Erythroblast (primary cell): ENCODE measurements around the gene MRPL14.
A peak's percentile ranks its signal among the peaks of the same experiment; 100 is the strongest.
"Not testable (repeated sequence)": the region's sequence is repeated elsewhere in the genome, so short reads cannot be mapped to it uniquely, and the experiment has no call there.

Experiments used
- DNase-seq, 2 experiments: peaks; one replicate each; lab custom pipeline; 2025; lab: John Stamatoyannopoulos, UW
- GATA1 ChIP-seq: IDR thresholded peaks from 2 replicates; pipeline ENCODE4 v1.6.1; 2011; ENCODE audit warnings: low read depth, mild to moderate bottlenecking, control low read depth, low read length, moderate library complexity
- POLR2A ChIP-seq: IDR thresholded peaks from 2 replicates; pipeline ENCODE4 v1.6.1; 2011; ENCODE audit warnings: mild to moderate bottlenecking, low read length

Gene MRPL14

DNA sequence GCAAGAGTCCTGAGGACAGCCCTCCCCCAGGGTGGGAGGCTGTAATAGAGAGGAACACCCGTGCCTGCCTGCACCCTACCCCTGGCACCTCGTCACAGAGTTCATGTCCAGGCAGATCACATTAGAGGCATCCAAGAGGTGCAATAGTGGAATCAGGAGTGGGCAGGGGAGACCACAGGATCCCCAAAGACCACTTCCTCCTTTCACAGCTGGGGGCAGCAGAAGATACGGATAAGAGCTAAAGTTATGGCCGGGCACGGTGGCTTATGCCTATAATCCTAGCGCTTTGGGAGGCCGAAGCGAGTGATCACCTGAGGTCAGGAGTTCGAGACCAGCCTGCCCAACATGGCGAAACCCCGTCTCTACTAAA lies 29.9 kb upstream of the MRPL14 start:
- DNase-seq: no peak
- TF ChIP-seq POLR2A: no peak
- no peak for TF ChIP-seq GATA1

DNA sequence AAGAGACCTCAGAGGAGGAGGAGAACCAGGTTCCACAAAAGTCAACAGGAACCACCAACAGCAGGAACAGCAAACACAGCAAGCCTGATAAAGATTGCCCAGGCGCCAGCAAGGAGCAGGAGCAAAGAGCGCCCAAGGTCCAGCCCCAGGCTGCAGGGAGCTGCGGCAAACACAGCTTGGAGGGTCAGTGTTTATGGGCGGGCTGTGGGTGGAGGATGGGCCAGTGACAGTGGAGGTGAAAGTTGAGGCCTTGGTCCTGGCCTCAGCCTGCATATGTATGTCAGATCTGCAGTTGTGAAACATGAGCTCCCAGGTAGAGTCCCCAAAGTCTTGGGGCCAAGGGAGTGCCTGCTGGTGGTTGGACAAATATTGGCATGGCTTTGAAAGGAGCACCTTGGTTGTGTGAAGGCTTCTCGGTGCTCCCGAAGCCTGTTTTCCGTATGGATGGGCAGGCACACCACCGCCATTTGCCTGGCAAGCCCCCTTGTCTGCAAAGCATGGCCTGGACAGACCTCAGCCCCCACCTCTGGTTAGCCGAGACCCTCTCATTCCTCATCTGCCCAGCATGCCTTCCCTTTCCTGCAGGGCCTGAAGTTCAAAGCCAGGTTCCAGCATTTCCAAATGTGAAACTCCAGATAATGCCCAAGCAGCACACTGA lies 29.4 kb upstream of the MRPL14 start:
- no peak for TF ChIP-seq GATA1
- no peak for TF ChIP-seq POLR2A
- DNase-seq: no peak

DNA sequence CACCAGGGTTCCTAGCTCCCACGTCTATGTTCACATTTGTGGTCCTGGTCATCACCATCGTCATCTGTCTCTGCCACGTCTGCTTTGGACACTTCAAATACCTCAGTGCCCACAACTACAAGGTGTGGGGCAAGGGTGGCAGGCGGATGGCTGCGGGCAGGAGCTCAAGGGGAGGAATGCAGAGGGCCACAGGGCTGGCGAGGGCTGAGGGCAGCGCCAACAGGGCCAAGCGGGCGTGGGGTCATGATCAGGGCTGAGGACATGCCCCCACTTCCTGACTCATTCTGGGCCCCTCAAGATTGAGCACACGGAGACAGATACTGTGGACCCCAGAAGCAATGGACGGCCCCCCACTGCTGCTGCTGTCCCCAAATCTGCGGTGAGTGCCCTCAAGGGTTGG lies 26.8 kb upstream of the MRPL14 start:
- TF ChIP-seq GATA1: no peak
- TF ChIP-seq POLR2A: no peak
- DNase-seq: no peak

DNA sequence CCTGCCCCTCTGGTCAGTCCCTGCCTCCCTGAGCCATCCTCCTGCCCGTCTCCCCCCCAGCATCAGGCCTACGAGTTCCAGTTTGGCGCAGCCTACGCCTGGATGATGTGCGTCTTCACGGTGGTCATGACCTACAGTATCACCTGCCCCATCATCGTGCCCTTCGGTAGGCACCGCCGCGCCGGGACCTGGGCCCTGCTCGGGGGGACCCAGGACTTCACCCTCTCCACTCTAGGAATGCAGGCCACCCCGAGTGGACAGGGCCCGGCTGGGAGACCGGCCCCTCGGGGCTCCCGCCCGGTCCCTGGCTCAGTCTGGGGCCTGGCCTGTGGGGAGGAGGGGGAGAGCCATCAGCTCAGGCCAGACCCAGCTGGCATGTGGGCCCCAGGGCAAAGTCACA lies 25.3 kb upstream of the MRPL14 start:
- DNase-seq: no peak
- no peak for TF ChIP-seq POLR2A
- TF ChIP-seq GATA1: no peak

DNA sequence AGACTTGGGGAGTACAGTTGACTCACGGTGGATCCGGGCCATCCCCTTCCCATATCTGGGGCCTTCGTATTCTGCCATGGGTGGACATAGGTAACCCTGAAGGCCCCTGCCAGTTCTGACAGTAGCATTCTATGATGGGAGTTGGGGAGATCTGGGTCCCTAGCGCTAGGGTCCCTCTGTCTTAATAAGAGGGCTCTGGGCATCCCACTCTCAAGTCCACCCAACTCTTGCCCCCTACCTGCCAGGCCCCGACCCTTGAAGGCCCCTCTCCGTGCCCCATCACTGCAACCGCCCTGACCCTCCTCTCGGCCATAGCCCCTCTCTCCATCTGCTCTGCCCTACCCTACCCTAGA lies 24.8 kb upstream of the MRPL14 start:
- TF ChIP-seq GATA1 (no peak), POLR2A (no peak)
- DNase-seq: no peak

DNA sequence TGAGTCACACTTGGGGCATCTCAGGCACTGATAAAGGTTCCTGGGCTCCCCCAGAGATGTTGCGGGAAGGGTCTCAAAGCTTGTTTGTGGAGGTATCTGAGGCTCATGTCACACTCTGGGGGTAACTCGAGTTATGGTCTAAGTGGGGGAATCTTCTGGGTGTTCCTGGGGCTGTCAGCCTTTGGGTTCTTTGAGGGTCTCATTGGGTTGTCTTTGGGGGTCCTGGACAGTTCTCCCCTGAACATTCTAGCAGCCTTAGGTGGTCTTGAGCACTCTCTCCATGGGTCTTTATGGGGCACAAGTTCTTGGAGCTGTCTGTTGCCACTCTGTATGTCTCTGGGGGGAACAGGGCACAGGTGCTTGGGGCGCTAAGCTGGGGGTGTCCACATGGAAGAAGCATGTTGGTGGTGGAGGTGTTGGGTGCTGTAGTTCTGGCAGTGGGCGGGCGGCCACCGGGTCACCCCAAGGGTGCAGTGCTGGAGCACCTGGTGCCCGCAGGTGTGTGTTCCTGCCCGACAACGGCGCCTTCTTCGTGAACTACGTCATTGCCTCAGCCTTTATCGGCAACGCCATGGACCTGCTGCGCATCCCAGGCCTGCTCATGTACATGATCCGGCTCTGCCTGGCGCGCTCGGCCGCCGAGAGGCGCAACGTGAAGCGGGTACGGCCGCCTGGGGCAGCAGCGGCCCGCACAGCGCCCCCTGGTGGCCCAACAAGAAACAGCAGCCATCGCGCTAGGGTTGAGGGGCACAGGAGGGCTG lies 24.3 kb upstream of the MRPL14 start:
- DNase-seq: peak; percentile 89 to 91
- TF ChIP-seq GATA1 (no peak), POLR2A (no peak)

DNA sequence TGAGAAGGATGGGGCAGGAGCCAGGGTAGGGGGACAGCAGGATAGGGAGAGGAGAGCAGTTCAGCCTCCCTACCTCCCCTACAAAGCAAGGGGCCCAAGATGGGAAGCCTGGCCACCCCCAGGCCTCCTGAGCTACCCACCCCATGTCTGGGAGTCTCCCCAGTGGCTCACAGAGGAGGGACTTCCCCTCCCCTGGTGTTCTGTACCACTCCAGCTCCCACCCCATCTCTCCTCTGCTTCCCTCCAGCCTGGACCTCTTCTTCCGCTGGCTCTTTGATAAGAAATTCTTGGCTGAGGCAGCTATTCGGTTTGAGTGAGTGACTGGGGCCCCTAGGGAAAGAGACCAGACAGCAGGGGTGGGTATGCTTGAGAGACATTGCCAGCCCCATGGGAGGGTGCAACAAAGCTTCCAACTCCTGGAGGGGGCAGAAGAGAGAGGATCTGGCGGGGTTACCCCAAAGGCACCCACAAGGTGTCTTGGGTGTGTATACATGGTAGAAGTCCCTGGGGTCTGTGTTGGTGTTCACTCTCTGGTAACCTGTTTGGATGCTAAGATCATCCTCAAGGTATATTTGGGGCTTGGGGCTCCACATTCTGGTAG lies 23.2 kb upstream of the MRPL14 start:
- DNase-seq: no peak
- TF ChIP-seq POLR2A (no peak), GATA1 (no peak)

DNA sequence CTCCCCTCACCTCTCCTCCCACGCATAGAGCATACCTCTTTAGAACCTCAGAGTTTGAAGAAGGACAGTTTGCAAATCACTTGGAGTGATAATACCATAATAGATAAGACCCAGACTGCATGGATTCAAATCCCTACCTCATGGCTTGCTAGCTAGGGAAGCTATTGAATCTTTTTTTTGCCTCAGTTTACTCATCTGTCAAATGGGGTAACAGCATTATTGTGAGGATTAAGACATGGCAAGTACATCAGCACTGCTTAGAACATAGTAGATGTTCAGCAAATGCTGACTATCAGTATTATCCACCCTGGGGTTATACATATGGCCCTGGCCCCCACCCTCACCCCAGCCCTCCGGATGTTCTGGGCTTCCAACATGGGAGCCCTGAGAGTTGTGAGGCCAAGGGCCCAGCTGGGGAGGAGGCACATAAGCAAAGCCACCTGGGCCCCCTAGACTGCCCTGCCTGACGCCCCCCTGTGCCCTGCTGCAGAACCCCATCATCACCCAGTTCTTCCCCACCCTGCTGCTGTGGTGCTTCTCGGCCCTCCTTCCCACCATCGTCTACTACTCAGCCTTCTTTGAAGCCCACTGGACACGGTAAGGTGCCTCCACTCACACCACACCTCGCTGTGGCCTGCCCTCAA lies 22.2 kb upstream of the MRPL14 start:
- TF ChIP-seq GATA1 (no peak), POLR2A (no peak)
- DNase-seq: no peak

DNA sequence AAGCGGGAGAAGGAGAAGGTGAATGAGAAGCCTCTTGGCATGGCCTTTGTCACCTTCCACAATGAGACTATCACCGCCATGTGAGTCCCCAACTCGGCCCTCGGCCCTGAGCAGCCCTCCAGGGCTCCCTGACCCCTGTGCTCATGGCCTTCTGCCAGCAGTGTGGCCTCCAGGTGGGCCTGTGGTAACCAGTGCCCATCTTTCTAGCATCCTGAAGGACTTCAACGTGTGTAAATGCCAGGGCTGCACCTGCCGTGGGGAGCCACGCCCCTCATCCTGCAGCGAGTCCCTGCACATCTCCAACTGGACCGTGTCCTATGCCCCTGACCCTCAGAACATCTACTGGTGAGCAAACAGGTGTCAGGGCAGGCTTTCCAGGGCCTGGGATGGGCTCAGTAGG lies 21.1 kb upstream of the MRPL14 start:
- DNase-seq: no peak
- TF ChIP-seq GATA1: no peak

DNA sequence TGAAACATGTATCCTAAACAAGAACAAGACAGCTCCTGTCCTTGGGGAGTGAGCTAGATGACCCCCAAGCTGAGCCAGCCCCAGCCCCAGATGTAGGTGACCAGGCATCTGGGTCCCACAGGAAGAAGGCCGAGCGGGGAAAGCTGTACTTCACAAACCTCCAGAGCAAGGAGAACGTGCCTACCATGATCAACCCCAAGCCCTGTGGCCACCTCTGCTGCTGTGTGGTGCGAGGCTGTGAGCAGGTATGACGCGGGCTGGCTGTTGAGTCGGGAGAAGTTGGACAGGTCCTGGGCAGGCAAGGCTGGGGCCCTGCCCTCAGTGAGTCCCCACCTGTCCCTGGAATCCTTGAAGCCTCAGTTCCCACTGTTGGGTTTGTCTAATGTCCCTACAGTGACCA lies 20.0 kb upstream of the MRPL14 start:
- no peak for DNase-seq
- TF ChIP-seq GATA1 (no peak), POLR2A (no peak)

DNA sequence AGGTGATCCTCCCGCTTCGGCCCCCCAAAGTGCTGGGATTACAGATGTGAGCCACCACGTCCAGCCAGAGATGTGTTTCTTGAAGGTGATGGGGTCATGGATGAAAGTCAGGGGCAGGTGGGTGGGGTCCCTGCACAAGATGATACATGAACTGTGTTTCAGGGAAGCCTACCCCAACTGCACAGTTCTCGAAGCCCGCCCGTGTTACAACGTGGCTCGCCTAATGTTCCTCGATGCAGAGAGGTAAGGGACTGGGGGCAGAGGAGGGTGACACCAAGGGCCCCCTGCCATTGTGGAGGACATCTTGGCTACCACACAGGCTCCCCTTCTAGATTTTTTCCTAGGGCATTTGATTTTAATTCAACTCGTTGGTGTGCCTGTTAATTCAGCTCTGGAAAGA lies 19.4 kb upstream of the MRPL14 start:
- DNase-seq: no peak
- no peak for TF ChIP-seq POLR2A
- TF ChIP-seq GATA1: no peak

DNA sequence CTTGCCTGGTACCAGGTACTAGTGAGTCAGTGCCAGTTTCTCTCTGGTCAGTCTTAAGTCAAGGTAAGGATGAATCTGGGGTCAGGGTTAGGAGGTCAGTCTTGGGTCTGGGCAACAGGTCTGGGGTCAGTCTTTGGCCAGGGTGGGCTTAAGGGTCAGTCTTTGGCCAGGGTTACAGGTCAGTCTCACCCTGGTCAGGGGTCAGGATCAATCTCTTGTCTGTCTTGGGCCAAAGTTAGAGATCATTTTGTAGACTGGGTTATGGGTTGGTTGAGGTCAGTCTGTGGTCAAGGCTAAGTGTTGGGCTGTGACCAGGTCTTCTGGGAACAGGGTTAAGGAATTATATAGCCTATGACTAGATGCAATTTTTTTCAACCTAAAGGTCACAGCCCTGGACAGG lies 18.6 kb upstream of the MRPL14 start:
- no peak for DNase-seq
- TF ChIP-seq POLR2A: no peak
- no peak for TF ChIP-seq GATA1

DNA sequence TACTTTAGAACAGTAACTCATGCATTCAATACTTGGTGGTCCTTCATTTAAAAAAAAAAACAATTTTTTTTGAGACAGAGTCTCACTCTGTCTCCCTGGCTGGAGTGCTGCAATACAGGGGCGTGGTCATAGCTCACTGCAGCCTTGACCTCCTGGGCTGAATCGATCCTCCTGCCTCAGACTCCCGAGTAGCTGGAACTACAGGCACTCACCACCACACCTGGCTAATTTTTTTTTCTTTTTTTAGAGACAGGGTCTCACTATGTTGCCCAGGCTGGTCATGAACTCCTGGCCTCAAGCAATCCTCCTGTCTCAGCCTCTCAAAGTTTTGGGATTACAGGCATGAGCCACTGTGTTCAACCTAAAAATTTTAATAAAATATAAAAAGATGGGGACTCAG lies 17.3 kb upstream of the MRPL14 start:
- not testable (repeated sequence) for DNase-seq

DNA sequence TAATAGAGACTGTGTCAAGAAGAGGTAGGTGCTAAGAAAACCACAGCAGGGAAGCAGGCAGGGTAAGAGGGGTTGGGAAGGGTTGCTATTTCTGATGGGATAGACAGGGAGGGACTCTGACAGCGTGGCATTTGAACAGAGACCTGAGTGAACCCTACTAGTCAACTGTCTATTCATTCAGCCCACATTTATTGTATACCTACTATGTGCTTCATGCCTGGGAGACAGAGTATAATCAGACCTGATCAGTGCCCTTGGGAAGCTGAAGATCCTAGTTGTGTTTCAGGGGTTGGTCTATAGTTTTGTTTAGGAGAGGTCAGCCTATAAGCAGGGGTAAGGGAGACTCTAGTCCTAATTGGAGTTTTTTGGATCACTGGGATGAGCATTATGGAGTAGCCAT lies 16.5 kb upstream of the MRPL14 start:
- no peak for TF ChIP-seq POLR2A
- DNase-seq: no peak
